HG02981 (cell line): ENCODE data around the gene RPS27.
"Not testable (repeated sequence)": the region's sequence is repeated elsewhere in the genome, so short reads cannot be mapped to it uniquely, and the experiment has no call there.

Experiments
- ATAC-seq: cut with Tn5 transposase; IDR thresholded peaks from one replicate; pipeline ENCODE4 v1.9.1; 2021; ENCODE audit warnings: mild to moderate bottlenecking, moderate library complexity; ENCODE audit not compliant: unreplicated experiment

The RPS27 gene

DNA sequence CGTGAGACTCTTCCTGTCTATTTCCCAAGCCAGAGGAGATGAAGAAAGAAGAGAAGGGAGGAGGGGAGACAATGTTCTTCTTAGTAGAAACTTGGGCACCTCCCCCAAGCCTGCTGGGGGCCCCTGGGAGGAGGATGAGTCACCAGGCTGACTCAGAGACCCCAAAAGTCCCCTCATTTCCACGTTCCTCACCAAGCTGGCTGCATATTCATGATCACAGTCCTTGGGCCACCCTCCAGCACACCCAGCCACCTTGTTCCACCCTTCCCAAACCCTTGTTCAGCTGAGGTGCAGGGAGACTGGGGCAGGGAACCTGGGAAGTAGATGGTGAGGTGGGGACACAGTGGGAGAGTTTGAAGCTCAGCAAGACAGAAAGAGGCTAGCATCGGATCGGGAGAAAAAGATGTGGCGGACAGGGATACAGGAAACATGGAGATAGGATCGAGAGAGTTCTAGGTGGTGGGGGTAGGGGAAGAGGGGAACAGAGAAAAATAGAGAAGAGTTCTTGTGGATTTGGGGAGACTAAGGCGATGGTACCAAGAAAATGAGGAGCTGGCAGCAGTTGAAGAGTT lies 5.1 kb upstream of the RPS27 start:
- no peak for ATAC-seq

GRCh38 chr1:153985941-153986761 lies 4.4 kb upstream of the RPS27 start, which contains the start of gene RAB13:
TSS of gene RAB13 (minus strand) at chr1:153986339. CDS start at chr1:153986236, 103 bp downstream.
- no peak for ATAC-seq

- ATAC-seq = no peak
Observed at GRCh38 chr1:153987621-153988020, 2.9 kb upstream of the RPS27 start.

- no peak for ATAC-seq
Observed at GRCh38 chr1:153991151-153991630, 629 bp downstream of the RPS27 start.

- no peak for ATAC-seq
Observed at GRCh38 chr1:153991806-153992205, 1.2 kb downstream of the RPS27 start.

- ATAC-seq = no peak
Observed at GRCh38 chr1:153995202-153995601, 4.6 kb downstream of the RPS27 start.

DNA sequence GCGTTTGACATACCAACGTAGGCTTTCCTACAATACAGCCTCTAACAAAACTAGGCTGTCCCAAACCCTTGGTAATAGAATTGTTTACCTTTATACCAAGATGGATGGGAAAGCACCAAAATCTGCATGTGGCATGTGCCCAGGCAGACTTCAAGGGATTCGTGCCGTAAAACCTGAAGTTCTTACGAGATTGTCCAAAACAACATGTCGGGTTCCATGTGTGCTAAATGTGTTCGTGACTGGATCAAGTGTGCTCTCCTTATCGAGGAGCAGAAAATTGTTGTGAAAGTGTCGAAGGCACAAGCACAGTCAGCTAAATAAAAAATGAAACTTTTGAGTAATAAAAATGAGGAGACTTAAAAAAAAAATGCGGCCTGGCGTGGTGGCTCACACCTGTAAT lies 5.1 kb downstream of the RPS27 start:
- no peak for ATAC-seq

GRCh38 chr1:153996882-153997281 lies 6.3 kb downstream of the RPS27 start:
- ATAC-seq = not testable (repeated sequence)

DNA sequence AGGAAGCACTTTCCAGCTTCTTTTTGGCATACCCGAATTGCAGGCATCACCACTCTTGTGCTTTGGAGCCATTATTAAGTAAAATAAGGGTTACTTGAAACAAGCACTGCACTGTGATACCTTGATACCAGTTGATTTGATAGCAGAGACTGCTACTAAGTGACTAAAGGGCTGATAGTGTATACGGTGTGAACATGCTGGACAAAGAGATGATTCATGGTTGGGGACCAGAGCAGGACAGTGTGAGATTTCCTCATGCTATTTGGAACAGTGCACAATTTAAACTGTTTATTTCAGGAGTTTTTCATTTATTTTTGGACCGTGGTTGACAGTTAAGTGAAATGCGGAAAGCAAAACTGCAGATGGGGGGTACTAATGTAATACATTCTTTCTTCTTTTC lies 9.9 kb downstream of the RPS27 start:
- ATAC-seq = no peak

DNA sequence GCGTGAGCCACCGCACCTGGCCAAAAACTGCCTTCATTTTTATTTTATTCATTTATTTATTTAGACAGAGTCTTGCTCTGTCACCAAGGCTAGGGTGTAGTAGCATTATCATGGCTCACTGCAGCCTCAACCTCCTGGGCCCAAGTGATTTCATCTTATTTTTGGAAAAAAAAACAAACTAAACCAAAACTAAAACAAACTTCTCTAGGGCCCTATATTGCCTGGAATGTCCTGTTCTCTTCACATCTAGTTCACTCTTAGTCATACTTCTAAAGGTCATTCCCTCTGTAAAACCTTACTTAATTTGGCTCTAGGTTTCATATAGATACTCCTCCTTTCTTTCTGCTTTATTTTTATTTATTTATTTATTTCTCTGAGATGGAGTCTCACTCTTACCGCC lies 15.6 kb downstream of the RPS27 start:
- ATAC-seq = no peak

- ATAC-seq = no peak
Observed at GRCh38 chr1:154012129-154012528, 21.6 kb downstream of the RPS27 start.

DNA sequence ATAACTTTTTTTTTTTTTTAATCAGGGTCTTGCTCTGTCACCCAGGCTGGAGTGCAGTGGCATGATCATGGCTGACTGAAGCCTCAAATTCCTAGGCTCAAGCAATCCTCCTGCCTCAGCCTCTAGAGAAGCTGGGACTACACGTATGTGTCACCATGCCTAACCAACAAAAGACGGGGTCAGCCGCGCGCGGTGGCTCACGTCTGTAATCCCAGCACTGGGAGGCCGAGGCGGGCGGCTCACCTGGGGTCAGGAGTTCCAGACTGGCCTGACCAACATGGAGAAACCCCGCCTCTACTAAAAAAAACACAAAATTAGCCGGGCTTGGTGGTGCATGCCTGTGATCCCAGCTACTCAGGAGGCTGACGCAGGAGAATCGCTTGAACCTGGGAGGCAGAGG lies 22.0 kb downstream of the RPS27 start:
- not testable (repeated sequence) for ATAC-seq

GRCh38 chr1:154014154-154014907 lies 23.8 kb downstream of the RPS27 start:
- no peak for ATAC-seq

GRCh38 chr1:154019269-154019668 lies 28.7 kb downstream of the RPS27 start:
- no peak for ATAC-seq

GRCh38 chr1:154019940-154020339 lies 29.4 kb downstream of the RPS27 start:
- ATAC-seq = no peak

DNA sequence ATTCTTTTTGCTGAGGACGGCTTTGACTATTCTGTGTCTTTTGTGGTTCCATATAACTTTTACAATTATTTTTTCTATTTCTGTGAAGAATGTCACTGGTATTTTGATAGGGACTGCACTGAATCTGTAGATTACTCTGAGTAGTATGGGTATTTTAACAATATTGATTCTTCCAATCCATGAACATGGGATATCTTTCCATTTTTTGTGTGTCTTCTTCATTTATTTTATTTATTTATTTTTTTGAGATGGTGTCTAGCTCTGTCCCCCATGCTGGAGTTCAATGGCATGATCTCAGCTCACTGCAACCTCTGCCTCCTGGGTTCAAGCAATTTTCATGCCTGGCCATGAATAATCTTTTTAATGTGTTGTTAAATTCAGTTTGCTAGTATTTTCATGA lies 43.1 kb downstream of the RPS27 start:
- ATAC-seq = not testable (repeated sequence)
